ENCODE data around the gene SNAI1.

DNA sequence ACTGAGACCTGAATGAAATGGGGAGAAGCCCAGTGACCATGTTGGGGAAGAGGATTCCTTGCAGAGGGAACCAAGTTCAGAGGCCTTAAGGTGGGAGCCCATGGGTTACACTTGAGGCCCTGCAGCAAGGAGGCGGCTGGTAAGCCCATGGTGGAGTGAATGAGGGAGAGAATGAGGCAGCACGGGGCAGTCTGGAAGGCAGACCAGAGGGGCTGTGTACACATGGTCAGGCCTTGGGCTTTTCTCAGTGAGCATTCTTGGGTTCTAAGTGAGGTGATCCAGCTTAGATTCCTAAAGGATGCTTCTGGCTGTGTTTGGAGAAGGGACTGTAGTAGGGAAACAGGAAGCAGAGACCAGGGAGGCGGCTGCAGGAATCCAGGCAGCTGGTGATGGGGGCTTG is 27.6 kb upstream of the SNAI1 start:
- TF ChIP-seq, protein P1, sequence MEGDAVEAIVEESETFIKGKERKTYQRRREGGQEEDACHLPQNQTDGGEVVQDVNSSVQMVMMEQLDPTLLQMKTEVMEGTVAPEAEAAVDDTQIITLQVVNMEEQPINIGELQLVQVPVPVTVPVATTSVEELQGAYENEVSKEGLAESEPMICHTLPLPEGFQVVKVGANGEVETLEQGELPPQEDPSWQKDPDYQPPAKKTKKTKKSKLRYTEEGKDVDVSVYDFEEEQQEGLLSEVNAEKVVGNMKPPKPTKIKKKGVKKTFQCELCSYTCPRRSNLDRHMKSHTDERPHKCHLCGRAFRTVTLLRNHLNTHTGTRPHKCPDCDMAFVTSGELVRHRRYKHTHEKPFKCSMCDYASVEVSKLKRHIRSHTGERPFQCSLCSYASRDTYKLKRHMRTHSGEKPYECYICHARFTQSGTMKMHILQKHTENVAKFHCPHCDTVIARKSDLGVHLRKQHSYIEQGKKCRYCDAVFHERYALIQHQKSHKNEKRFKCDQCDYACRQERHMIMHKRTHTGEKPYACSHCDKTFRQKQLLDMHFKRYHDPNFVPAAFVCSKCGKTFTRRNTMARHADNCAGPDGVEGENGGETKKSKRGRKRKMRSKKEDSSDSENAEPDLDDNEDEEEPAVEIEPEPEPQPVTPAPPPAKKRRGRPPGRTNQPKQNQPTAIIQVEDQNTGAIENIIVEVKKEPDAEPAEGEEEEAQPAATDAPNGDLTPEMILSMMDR (IDR thresholded peaks at IDR 0.05), result no peak
- TF ChIP-seq EP300 (IDR thresholded peaks at IDR 0.05), result no peak
- TF ChIP-seq POLR2AphosphoS5 (IDR thresholded peaks at IDR 0.05), result no peak
- TF ChIP-seq POLR2A (IDR thresholded peaks at IDR 0.05; ENCODE audit: low read depth), result no peak
